ENCODE results near the gene ABCC6. TPM values are rescaled to one million over a fixed set of nuclear protein-coding genes. Genes with fewer than 3 reads are reported as not detected.

ABCC6 gene
- total and polyA plus RNA-seq, 10 of the 15 experiments (the other 5 are each of a cell fraction or from before 2014, with no cell fraction given), result 0.05 to 0.13 (median 0.06) TPM; not detected in 5

- Histone ChIP-seq H4K20me1 (ENCODE audit: control insufficient read depth, insufficient read depth) (no peaks in the 10 kb centered on the region), H3K27me3 (replicated peaks in 1 of 2; ENCODE audit: control insufficient read depth in 2 of 2, insufficient read depth in 2 of 2, low read length in 1 of 2) (no peaks in the 10 kb centered on the region), H3K9me3 (replicated peaks; ENCODE audit: control insufficient read depth, insufficient read depth, low read length) (no peaks in the 10 kb centered on the region; the same call in 2 of the 3 replicates), H3K27ac (ENCODE audit: control insufficient read depth, insufficient read depth) (no peak overlapping the region), H2AFZ (ENCODE audit: control insufficient read depth, low read depth, low read length) (no peak overlapping the region), H3K4me3 (no peak overlapping the region), H3K36me3 (ENCODE audit: control insufficient read depth in 2 of 2, insufficient read depth in 2 of 2, low read length in 1 of 2) (peaks cover 23 to 35% of the 10 kb centered on the region in 2 experiments), H3K4me1 (ENCODE audit: control insufficient read depth, insufficient read depth, low read length) (no peaks in the 10 kb centered on the region), H3K79me2 (ENCODE audit: control insufficient read depth, insufficient read depth, low read length) (no peaks in the 10 kb centered on the region), H3K9ac (ENCODE audit: control insufficient read depth, insufficient read depth, low read length) (no peak overlapping the region), H3K4me2 (ENCODE audit: control insufficient read depth, insufficient read depth) (no peak overlapping the region)
- ATAC-seq, result no peak
- 82% methylated on average over 8 of the region's 8 CpGs for WGBS (ENCODE audit: insufficient coverage, insufficient replicate concordance, low lambda C conversion rate, missing lambda C conversion rate)
- POLR2A ChIA-PET, result no interaction called here
- no TSS peak for BruUV-seq (replicated peaks)
- in situ Hi-C loops (cut with MboI), result no loop called here
- intact Hi-C loops (cut with micrococcal nuclease; ENCODE audit: unreplicated experiment), result no loop called here
- RAD21 ChIA-PET (ENCODE audit: unreplicated experiment), result interaction anchor here (0.6 kb wide), 1 partner anchor 21 kb away, joined by 3 read pairs; no protein-coding TSS in a partner anchor
- SMC1A ChIA-PET (ENCODE audit: uncharacterized antibody, unreplicated experiment), result no interaction called here
- TF ChIP-seq SMAD1 (IDR thresholded peaks at IDR 0.05; ENCODE audit: low read depth, partially characterized antibody) (no peak), MAX (IDR thresholded peaks at IDR 0.05; ENCODE audit: low read depth, low read length) (no peak), CEBPB (IDR thresholded peaks at IDR 0.05; ENCODE audit: borderline replicate concordance in 1 of 2, low read depth in 2 of 2, low read length in 2 of 2) (no peak), ZBTB4 (CRISPR knock-in tag; IDR thresholded peaks at IDR 0.05) (no peak), ELK1 (IDR thresholded peaks at IDR 0.05; ENCODE audit: low read depth, low read length) (no peak), ZNF274 (IDR thresholded peaks at IDR 0.05; ENCODE audit: insufficient read depth, insufficient read length) (no peak), HDAC6 (IDR thresholded peaks at IDR 0.05; ENCODE audit: unreplicated experiment) (no peak), NR2F1 (conservative IDR thresholded peaks at IDR 0.05) (no peak), EP300 (IDR thresholded peaks at IDR 0.05; ENCODE audit: borderline replicate concordance in 1 of 2, control insufficient read depth in 1 of 2, low read depth in 2 of 2, low read length in 2 of 2) (no peak), MYB (IDR thresholded peaks at IDR 0.05; ENCODE audit: borderline replicate concordance, low read depth, low read length) (no peak), SIX5 (IDR thresholded peaks at IDR 0.05; ENCODE audit: low read depth, low read length, severe bottlenecking) (no peak), TCF7 (IDR thresholded peaks at IDR 0.05; ENCODE audit: borderline replicate concordance) (no peak)
- FAIRE-seq, result no peak
- DNase-seq (ENCODE audit: low read depth, low spot score), result no peak
- CTCF ChIA-PET, result no interaction called here
These were observed 113.7 kb downstream of the ABCC6 start for GRCh38 chr16:16109453-16110110.

Measured in GM12878 (cell line).